Neural cell (in vitro differentiated cells): Measurements from ENCODE around the gene PEX6.

Experiments
- POLR2AphosphoS5 ChIP-seq: IDR thresholded peaks from 2 replicates; pipeline ENCODE4 v1.6.1; 2012
- TAF1 ChIP-seq: IDR thresholded peaks from 2 replicates; pipeline ENCODE4 v1.6.1; 2012; ENCODE audit warnings: low read depth
- TF ChIP-seq, protein P1 (sequence below): fragments of 450-650 bp; IDR thresholded peaks from 2 replicates; pipeline ENCODE4 v1.5.1; 2014; ENCODE audit warnings: antibody characterized with exemption, mild to moderate bottlenecking, moderate library complexity; ENCODE audit not compliant: poor library complexity, severe bottlenecking
- TF ChIP-seq, protein P2 (sequence below): IDR thresholded peaks from 2 replicates; pipeline ENCODE4 v1.6.1; 2012; ENCODE audit warnings: borderline replicate concordance

DNA sequence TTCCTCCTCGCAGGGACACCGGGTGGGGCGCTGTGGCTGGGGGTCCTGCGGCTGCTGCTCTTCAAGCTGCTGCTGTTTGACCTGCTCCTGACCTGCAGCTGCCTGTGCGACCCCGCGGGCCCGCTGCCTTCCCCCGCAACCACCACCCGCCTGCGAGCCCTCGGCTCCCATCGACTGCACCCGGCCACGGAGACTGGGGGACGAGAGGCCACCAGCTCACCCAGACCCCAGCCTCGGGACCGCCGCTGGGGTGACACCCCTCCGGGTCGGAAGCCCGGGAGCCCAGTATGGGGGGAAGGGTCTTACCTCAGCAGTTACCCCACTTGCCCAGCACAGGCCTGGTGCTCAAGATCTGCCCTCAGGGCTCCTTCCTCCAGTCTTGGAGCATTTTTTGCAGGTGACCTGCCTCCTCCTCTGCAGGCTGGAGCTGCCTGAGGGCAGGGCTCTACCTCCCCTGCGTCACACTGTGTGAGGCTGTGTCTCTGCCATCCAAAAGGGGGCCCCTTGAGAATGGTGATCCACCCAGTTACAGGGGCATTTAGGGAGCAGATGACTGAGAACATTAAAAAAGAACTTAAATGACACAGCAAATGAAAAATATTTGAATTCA is 53.6 kb downstream of the PEX6 start:
- TF ChIP-seq POLR2AphosphoS5 (no peak), TAF1 (no peak)
- TF ChIP-seq, protein P1, sequence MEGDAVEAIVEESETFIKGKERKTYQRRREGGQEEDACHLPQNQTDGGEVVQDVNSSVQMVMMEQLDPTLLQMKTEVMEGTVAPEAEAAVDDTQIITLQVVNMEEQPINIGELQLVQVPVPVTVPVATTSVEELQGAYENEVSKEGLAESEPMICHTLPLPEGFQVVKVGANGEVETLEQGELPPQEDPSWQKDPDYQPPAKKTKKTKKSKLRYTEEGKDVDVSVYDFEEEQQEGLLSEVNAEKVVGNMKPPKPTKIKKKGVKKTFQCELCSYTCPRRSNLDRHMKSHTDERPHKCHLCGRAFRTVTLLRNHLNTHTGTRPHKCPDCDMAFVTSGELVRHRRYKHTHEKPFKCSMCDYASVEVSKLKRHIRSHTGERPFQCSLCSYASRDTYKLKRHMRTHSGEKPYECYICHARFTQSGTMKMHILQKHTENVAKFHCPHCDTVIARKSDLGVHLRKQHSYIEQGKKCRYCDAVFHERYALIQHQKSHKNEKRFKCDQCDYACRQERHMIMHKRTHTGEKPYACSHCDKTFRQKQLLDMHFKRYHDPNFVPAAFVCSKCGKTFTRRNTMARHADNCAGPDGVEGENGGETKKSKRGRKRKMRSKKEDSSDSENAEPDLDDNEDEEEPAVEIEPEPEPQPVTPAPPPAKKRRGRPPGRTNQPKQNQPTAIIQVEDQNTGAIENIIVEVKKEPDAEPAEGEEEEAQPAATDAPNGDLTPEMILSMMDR, result no peak
- TF ChIP-seq, protein P2, sequence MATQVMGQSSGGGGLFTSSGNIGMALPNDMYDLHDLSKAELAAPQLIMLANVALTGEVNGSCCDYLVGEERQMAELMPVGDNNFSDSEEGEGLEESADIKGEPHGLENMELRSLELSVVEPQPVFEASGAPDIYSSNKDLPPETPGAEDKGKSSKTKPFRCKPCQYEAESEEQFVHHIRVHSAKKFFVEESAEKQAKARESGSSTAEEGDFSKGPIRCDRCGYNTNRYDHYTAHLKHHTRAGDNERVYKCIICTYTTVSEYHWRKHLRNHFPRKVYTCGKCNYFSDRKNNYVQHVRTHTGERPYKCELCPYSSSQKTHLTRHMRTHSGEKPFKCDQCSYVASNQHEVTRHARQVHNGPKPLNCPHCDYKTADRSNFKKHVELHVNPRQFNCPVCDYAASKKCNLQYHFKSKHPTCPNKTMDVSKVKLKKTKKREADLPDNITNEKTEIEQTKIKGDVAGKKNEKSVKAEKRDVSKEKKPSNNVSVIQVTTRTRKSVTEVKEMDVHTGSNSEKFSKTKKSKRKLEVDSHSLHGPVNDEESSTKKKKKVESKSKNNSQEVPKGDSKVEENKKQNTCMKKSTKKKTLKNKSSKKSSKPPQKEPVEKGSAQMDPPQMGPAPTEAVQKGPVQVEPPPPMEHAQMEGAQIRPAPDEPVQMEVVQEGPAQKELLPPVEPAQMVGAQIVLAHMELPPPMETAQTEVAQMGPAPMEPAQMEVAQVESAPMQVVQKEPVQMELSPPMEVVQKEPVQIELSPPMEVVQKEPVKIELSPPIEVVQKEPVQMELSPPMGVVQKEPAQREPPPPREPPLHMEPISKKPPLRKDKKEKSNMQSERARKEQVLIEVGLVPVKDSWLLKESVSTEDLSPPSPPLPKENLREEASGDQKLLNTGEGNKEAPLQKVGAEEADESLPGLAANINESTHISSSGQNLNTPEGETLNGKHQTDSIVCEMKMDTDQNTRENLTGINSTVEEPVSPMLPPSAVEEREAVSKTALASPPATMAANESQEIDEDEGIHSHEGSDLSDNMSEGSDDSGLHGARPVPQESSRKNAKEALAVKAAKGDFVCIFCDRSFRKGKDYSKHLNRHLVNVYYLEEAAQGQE, result no peak
